NCI-H82 treated with DMSO at 0.1 percent for 48 hours (cell line): ENCODE measurements around the gene KIAA1217.

Experiments used
- DNase-seq: peaks from one replicate; lab custom pipeline; 2025; ENCODE audit not compliant: unreplicated experiment; lab: John Stamatoyannopoulos, UW

The KIAA1217 gene

GRCh38 chr10:24571870-24572450 is 363.0 kb downstream of the KIAA1217 start:
- DNase-seq: no peak

- no peak for DNase-seq
Observed at GRCh38 chr10:24574161-24574560, 365.2 kb downstream of the KIAA1217 start.

- DNase-seq: no peak
Observed at GRCh38 chr10:24574578-24575155, 365.7 kb downstream of the KIAA1217 start.

GRCh38 chr10:24575481-24576002 is 366.6 kb downstream of the KIAA1217 start:
- DNase-seq: no peak

GRCh38 chr10:24579448-24579847 is 370.5 kb downstream of the KIAA1217 start:
- no peak for DNase-seq

- no peak for DNase-seq
Observed at GRCh38 chr10:24579906-24580305, 371.0 kb downstream of the KIAA1217 start.

- no peak for DNase-seq
Observed at GRCh38 chr10:24589265-24589664, 380.3 kb downstream of the KIAA1217 start.

- no peak for DNase-seq
Observed at GRCh38 chr10:24590697-24591457, 381.9 kb downstream of the KIAA1217 start.

GRCh38 chr10:24596217-24596930 is 387.4 kb downstream of the KIAA1217 start:
- DNase-seq: no peak

GRCh38 chr10:24597426-24597825 is 388.5 kb downstream of the KIAA1217 start:
- no peak for DNase-seq
